ENCODE data around the gene NFATC4.

GRCh38 chr14:24348186-24348585 lies 19.8 kb upstream of the NFATC4 start:
- no peak for TF ChIP-seq JUNB (IDR thresholded peaks at IDR 0.05; ENCODE audit: unreplicated experiment)
- TF ChIP-seq POLR2AphosphoS5 (IDR thresholded peaks at IDR 0.05; ENCODE audit: low read depth): no peak

All from GM23338 (cell line).